GM18867 (cell line): Measurements from ENCODE around the gene EPHA4.

Experiments
- ATAC-seq: cut with Tn5 transposase; IDR thresholded peaks from one replicate; pipeline ENCODE4 v1.9.1; 2021; ENCODE audit warnings: mild to moderate bottlenecking, moderate library complexity; ENCODE audit not compliant: unreplicated experiment

The EPHA4 gene

DNA sequence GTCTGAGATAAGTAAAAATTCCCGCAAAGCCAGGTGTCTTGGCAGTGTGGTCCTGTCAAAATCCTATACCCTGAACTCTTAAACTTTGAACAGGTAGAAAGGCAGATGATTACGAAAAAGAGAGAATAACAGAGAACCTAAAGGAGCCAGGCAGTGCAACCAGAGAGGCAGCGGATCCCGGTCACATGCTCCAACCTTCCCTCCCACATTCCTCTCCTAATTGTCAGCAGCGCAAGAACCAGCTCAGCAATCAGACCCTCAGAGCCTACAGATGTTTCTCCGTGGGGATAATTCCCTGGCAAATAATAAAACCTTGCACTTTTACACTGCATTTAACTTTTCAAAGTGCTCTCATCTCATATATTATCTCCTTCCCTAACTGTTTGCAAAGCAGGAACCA lies 124.8 kb downstream of the EPHA4 start:
- no peak for ATAC-seq

DNA sequence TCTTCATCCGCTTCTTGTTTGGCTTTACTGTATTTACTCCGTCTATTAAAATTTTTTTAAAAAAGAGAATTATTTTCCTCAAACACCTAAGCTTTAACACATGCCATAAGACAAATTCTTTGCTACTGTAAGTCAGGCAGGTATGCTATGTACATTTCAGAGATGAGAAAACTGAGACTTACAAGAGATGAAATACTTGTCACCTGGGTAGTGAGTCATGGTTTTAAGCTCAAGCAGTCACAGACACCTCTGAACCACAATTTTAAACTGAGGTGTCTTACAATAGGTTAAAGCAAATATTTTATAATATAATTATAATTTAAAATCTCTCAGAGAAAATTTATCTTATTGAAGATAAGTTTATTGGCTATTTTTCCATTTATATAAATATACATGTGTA lies 126.0 kb downstream of the EPHA4 start:
- no peak for ATAC-seq

DNA sequence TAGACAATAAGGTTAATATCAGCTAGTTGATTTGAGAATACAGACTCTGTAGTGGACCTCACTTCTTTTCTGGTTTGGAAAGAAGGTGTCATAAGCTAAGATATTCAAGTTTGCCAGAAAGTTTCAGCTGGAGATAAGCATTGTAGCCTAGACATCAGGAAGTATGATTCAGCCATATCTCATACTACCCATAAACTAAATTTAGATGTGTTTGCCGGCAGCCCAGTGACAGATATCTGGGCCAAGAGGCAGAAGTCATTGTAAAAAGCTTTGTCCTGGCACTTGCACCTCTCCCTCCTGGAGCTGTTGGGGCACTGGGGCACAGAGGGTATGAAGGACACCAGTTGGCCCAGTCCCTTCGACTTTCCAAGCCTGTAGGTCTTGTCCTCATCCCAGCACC lies 128.0 kb downstream of the EPHA4 start:
- no peak for ATAC-seq

DNA sequence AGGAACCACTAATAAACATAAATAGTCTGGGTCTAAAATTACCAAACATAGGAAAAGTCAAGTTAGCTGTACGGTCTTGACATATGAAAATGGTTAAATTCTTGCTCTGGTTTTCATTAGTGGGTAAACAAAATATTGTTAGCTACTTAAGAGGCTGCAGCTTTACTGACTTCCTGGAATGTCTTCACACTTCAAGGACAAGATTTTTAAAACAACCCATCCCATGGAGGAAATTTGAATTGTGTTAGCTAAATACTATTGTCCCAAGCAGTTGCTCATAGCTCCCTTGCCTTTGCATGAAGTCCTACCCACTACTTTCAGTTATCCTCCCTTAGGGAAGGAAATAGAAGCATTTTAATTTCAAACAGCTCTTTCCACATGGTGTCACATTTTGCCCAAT lies 128.5 kb downstream of the EPHA4 start:
- ATAC-seq: no peak

DNA sequence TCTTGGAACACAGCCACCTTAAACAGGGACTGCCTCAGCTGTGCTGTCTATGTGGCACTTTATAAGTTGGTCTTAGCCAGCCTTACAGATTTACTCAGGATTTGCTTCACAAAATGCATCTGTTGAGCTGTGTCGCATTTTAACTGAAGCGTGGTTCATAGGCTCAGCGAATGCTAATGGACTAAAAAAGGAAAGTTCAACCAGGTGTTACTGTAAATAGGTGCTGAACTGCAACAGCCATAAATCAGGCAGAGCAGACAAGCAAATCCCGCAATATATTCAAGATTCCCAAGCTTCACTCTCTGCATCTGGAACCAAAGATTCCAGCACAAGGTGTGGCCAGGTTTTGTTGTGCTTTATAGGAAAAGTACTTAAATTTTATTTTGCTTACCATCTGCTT lies 130.0 kb downstream of the EPHA4 start:
- ATAC-seq: no peak

DNA sequence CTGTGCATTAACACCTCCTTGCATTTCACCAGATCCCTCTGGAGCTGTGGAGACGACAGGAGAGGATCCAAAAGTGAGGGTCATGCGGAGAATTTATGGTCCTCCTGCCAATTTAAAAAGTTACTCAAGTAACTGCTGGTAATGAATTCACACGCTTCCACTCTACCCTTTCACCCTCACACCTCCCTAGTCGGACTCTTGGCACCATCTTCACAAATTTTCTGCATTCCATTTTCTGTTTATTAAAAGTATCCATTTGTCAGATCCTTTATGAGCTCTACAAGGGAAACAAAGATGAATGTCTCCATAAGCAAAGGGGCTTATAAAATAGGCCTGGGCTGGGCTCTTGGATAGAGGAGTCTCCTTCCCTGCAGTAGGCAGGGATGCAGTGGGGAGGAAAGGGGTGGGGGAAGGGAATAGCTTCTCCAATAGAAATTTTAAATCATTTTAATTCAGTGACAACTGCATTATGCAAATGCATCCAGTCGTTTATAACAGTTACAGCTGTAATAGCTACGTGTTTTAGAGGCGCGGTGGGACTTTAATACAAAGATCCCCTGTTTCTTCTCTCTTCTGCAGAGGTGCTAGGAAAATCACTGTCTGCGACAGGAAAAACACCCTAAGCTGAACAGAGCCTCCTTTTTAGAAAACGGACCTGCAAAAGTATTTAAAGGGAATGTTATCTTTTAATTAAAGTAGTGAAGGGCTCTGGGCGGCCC lies 132.2 kb downstream of the EPHA4 start:
- no peak for ATAC-seq

DNA sequence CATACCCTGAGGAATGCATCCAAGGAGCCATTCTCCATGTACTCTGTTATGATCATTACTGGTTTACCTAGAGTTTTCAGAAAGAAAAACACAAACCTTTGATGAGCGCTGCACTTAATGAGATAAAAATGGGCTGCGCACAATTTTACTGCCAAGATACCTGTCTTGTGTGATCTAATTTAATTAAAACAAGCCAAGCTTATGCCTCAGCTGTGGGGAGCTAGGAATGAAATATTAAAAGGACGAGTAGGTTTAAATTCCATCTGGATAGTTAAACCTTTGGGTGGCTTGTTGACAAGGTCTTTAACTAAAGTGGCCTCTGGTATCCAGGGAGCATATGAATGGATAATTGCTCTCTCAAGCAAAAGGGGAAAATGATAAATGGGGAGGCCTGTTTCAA lies 135.0 kb downstream of the EPHA4 start:
- ATAC-seq: no peak

DNA sequence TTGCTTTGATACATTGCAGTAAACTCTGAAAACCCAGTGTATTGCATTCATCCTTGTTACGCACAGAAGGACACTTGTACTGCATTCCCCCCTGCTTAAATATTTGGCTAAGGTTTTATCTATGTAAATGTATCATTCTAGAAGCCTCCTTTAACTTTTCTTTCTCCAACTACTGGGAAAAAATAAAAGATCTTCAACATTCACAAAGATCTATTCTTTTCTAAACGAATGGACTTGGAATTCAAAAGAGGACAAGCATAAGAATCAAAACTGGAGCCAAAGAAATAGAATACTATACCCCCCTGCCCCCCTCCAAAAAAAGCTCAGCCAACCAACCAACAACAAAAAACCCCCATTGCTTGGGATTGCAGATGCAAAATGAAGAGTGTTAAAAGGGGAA lies 136.9 kb downstream of the EPHA4 start:
- ATAC-seq: no peak

DNA sequence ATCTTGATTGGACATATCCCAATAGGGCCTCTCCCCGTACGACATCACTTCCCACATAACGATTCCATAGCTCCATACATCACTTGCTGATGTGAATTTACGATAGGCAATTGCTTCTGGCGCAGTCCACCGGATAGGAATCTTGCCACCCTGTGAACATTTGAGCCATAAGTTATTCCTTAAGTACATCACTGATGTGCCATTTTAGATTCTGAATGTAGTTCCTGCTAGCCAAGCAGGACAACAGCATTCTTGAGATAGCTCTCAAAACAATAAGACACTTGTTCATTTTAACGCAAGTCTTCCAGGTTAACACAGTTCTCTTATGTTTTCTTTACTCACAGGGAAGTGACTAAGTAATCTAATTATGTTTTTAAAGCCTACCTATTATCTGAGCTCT lies 138.0 kb downstream of the EPHA4 start:
- ATAC-seq: no peak

DNA sequence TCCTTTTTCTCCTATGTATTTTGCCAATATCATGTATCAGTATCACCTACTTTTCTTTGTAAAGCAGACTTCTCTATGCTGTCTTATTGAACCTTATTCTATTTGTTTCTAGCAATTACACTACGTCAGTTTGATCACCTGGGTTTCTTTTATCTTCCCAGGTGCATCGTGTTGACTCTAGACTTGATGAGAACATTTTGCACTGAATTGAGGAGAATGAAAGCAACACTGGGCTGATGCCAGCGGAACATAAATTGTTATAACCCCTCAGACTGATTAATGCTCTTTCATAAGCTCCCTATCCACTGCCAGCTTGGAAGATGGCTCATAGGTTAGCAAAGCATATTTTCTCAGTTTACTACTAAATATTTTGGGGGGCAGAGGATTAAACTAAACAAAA lies 140.6 kb downstream of the EPHA4 start:
- no peak for ATAC-seq

DNA sequence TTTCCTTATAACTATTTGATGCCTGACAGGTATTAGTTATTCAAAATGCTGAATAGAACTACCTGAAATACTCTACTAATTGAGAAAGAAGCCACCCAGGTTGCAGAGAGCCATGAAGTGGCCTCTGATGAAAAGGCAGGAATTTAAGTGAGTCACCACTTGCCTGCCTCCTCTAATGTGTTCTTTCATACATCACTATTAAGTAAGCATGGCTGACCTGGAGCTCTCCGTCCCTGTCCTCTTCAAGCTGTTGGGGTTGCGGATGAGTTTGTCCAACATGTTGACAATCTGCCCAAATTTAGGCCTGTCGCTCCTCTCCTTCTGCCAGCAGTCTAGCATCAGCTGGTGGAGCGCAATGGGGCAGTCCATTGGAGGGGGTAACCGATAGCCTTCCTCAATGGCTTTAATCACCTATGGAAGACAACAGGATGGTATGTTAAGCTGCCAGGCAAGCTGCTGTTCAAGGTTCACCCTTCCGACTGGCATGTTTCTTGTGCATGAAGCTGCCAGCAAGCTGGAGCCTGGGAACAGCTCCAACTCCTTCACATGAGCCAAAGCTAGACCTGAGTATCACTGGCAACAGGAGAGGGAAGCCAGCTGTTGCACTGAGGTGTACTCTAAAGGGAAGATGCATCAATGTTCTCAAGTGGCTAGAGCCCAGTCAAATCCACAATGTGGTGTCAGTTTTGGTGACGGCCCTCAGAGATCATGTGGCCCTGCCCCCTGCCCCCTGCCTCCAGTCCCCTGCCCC lies 142.2 kb downstream of the EPHA4 start:
- ATAC-seq: no peak

DNA sequence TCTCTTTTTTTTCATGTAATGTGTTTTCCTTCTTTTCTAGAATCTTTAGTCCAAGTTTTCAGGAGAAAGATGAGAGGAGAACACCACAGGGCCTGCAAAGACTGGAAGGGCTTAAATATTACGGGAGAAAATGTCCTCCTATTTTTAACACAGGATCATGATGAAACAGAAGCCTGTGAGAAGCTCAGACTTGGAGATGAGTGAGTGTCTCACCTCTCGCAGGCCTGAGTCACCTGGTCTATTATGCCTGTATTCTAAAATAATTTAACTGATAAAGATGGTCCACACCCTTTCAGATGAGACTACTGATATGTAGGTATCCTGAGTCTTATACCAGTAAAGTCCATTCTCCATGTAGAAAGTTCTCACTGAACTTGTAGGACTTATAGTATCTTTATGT lies 143.2 kb downstream of the EPHA4 start:
- no peak for ATAC-seq

DNA sequence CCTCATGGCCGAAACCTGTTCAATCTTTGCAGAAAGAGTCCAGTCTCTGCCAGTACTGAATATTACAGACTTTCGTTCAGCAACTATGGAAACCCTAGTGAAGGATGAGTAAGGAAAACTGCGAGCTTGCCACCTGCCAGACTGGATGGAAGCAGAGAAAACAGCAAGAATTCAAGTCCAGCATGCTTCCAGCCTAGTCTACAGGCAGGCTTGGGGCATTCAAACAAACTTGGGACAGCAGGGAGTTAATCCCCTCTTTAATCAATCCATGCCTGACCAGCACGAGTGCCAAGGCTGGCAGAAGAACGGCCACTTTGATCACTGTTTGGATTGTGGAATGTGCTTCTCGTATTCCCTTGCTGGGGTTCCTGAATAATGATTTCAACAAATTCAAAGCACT lies 145.2 kb downstream of the EPHA4 start:
- no peak for ATAC-seq

DNA sequence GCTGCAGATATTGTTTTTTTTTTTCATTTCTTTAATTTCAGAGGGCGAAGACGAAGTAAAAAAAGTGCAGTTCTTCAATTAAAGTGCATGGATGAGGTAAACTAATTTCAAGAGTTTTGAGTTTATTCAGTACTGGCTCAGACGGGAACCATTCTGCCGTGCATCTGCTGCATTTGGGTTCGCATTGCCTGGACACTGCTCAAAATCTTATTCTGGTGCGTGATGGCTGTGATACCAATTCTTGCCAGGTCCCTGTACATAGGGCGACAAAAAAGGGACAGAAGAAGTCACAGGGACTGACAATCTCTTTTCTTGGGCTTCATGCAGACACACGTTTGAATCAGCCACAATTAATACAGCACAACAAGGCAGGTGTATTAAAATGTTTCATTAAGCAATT lies 146.2 kb downstream of the EPHA4 start:
- ATAC-seq: no peak

DNA sequence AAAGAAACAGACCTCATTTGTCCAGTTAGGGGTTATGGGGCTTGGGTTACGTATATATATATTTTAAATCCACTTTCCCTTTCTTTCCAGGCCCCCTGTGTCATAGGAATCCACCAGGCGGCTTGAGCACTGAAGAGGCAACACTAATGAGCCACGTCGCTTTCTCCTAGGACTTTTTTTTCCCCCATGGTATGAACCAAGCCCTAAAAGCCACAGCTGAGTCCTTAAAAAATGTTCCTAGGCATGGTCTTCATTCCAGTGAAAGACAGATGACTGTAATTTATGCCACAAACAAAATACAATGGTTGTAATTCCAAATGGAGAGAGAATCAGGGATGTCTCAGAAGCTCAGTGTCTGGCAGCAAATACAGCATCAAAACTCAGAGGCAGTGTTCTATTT lies 146.8 kb downstream of the EPHA4 start:
- no peak for ATAC-seq

DNA sequence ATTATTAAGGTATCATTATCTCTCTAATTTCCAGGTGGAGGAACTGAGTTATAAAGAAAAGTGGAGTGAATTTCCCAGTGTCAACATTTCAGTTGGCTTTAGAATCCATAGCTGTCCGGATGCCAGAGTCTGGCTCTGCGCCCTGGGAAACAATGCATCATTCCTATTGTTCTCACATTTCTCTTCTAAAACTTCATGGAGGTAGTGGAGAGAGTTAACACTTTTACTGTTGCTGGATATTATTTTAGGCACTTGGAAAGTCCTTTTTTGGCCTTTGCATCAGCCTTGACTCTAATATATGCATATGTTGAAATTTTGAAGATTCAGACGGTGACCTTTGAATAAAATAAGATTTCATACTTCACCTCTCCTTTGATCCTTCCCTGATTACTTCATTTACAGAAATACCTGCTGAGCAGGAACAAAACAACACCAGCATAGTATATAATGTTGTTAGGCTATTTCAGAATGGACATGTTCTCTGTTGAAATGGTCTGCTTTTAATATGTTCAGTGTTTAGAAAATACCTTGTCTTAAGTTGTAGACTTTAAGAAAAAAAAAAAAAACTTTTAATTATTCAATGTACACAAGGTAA lies 148.8 kb downstream of the EPHA4 start:
- ATAC-seq: no peak

DNA sequence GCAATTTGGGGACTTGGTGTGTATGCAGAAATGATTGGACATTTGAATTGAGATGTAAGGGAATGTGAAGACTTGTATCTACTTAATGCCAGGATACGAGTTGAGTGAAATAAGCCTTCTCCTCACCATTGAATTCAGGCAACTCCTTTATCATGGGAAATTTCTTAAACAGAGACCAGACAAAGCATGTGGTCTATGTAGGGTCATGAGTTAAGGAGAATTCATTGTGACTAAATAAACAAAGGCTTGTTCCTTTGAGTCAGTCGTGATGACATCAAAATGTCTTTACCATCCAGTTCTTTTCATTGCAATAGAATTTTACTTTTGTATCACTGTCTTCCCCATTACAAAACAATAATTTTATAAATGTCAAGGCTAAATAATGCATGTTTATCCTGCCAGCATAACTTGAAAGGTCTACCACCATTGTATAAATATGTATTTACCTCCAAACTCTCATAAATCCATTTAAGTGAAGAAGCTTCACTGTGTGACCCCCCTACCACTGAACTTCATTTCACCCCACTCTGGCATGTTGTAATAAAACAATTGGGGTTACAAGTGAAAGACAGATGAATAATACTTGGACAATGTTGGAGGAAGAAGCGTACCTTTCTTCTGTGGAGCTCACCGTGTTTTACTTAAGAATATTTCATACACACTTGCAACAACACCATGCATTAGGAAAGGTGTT lies 149.4 kb downstream of the EPHA4 start:
- no peak for ATAC-seq

DNA sequence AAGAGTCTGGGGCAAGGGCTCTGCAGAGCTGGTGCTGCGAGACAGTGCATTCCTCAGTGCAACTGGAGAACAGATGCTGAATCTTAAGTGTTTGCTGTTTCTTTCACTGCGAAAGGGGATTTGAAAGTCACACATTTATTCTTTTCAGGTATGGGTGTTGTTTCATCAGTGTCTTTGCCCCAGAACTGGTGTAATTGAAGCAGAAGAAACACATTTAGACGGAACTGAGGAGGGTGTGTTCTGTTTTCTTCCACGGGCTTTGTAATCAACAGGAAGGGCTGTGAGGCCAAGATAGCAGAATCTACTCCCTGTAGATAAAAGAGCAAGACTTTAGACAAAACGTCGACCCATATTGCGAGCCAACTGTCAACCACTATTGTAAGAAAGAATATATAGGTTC lies 151.9 kb downstream of the EPHA4 start:
- ATAC-seq: peak; percentile 70

DNA sequence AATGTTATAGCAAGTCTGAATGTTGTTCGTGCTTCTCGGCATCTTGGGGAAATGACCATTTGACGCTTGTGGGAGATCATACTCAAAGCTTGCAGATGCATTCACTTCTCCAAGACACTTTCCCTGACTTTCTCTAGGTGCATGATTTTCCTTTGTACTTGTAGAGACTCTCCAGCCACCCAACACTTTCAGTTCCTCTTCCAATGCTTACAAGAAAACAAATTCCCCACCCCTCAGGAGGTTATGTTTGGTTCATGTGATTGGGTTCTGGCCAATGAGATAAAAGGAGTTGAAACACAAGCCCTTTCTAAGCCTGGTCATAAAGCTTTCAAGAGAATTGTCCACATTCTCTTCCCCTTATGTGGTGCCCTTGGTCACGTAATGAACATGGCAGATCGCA lies 156.3 kb downstream of the EPHA4 start:
- ATAC-seq: no peak

DNA sequence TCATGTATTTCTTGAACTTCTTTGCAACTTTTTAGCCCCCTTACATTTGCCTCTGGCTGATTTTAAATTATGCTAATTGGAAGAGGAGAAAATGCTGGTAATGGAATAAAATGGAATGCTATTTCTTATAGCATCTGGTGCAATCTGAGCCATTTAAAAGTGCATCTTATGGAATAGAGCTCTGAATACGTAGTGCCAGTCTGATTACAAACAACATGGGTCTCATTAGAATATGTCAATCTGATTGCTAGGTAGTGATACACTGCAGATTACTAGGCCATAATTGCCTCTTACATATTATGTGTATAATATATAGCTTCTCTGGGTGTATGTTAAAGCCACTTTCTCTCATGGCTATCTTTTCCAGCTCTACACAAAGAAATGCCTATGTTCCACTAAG lies 159.1 kb downstream of the EPHA4 start:
- no peak for ATAC-seq

DNA sequence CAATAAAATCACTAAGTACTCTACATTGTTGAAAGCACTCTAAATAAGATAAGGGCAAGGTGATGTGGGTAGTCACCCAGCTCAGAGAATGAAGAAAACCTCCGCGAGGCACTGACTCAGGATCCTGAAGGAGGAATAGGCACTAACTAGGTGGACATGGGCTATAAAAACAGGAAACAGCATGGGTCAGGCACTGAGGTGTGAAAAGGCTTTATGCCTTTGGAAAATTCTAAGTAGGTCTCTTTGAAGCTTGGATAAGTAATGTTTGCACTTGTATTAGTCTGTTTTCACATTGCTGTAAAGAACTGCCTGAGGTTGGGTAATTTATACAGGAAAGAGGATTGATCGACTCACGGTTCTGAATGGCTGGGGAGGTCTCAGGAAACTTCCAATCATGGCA lies 161.6 kb downstream of the EPHA4 start:
- ATAC-seq: no peak

DNA sequence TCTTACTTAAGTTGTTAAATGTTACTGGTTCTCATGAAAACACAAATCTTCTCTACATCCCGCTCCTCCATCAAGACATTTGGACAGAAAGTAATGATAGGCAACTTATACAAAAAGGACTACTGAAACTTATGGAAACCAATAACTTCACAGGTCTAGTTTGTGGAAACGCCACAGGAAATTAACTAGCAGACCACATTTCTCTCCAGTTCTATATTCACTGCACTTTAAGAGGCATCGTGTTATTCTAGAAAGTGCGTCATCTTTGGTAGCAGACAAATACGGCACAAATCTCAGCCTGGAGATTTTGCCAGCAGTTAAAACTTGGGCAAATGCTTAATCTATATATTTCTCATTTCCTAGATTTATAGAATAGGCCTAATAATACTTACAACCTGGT lies 164.3 kb downstream of the EPHA4 start:
- no peak for ATAC-seq
